GM19467 (cell line): ENCODE data around the gene STX17.
"Not testable (repeated sequence)": the region's sequence is repeated elsewhere in the genome, so short reads cannot be mapped to it uniquely, and the experiment has no call there.

ENCODE experiments used
- ATAC-seq: cut with Tn5 transposase; IDR thresholded peaks from one replicate; pipeline ENCODE4 v1.9.1; 2021; ENCODE audit warnings: mild to moderate bottlenecking, moderate library complexity; ENCODE audit not compliant: unreplicated experiment

STX17 gene

DNA sequence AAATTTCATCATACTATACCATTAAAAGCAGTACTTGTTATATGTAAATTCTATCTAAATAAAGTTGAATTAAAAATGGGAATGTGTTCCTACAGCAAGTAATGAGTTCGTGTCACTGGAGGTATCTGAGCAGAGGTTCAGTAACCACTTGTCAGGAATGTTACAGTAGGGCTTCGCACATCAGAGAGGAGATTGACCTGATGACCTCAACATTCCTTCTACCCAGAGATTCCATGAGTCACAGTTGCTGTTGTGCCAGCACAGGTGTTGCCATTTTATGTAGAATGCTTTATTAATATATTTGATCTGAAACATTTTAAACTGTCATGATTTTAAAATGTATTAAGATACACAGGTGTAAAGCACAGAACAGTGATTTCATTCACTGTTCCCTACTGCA is 60.3 kb downstream of the STX17 start:
- ATAC-seq = no peak

- ATAC-seq = no peak
Measured at GRCh38 chr9:99967457-99967856, 61.0 kb downstream of the STX17 start.

- no peak for ATAC-seq
Measured at GRCh38 chr9:99970481-99970880, 64.0 kb downstream of the STX17 start.

GRCh38 chr9:99971410-99971809 is 65.0 kb downstream of the STX17 start:
- no peak for ATAC-seq

DNA sequence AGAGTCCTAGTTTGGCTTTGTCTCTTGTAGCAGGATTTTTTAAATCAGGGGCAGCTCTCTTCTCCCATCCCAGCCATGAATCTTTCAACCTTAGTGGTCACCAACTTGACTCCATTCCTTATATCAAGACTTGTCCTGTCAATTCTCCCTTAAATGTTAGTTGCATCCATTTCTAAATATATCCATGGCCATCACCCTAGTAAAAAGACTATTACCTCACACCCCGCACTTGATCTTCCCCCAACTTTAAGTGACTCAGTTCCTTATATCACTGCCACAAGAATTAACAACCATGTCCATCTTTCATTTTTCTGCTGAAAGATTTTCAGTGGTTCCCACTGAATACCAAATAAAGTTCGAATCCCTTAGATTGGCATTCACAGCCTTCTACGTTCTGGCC is 67.0 kb downstream of the STX17 start:
- ATAC-seq = no peak

DNA sequence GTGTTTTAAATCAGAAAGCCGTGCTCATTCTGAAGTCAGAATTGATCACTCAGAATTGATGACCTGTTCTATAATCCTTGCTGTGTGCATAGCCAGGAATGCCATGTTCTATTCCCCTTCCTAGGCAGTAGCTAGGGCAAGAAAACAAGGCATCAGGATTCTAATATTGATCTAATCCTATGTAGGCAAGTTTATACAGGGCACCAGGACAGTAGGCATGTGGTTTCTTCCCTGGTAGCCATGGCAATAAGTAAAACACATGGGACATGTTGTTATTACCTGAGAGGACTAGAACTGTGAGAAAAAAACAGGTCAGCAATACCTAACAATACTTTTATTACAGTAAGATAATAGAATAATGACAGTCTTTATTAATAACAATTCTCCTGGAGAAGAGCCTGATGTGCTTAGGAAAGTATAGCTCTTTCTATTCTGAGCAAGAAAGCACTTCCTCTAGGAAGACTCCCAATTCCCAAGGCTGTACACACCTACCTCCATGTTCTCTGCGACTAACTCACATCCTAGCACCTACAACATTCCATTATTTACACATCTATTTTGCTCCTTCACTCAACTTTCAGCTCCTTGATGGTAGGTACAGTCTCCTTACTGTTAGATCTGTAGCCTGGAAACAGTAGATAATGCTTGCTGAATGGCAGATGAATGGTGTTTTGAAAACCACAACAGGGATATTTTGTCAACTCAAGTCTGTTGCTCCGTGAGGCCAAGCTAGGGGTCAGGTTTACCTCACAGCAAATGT is 70.8 kb downstream of the STX17 start:
- ATAC-seq = no peak

GRCh38 chr9:99978221-99978620 is 71.8 kb downstream of the STX17 start:
- ATAC-seq = no peak

DNA sequence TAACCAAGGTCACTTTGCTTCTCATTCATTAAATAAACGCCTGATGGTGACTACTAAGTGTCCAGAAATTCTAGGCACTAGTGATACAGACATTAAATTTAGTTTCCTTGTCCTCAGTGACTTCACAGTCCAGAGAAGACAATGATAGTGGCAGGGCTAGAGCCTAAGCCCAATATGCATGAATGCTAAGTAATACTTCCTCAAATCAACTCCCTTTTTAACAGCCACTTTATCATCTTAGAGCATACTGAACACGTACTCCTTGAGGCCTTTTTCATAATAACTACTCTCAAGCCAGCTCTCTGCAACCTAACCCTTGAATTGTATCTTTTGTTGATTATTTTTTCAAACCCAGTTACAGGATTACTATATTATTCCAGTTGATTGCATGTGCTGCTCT is 74.1 kb downstream of the STX17 start:
- ATAC-seq = no peak

GRCh38 chr9:99986642-99987041 is 80.2 kb downstream of the STX17 start:
- no peak for ATAC-seq

DNA sequence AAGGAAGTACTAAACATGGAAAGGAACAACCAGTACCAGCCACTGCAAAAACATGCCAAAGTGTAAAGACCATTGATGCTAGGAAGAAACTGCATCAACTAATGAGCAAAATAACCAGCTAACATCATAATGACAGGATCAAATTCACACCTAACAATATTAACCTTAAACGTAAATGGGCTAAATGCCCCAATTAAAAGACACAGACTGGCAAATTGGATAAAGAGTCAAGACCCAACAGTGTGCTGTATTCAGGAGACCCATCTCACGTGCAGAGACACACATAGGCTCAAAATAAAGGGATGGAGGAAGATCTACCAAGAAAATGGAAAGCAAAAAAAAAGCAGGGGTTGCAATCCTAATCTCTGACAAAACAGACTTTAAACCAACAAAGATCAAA is 84.1 kb downstream of the STX17 start:
- ATAC-seq = not testable (repeated sequence)

- no peak for ATAC-seq
Measured at GRCh38 chr9:99998266-99998665, 91.8 kb downstream of the STX17 start.

- no peak for ATAC-seq
Measured at GRCh38 chr9:99998866-99999265, 92.4 kb downstream of the STX17 start.

DNA sequence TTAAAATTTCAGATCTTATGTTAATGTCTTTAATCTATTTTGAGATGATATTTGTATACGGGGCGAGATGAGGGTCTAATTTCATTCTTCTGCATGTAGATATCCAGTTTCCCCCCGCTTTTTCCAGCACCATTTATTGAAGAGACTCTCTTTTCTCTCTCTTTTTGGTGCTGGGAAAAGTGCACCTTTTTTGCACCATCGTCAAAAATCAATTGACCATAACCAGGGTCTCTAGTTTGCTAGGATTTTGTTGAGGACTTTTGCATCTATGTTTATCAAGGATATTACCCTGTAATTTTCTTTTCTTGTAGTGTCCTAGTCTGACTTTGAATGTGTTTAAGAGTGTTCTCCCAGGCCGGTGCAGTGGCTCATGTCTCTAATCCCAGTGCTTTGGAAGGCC is 93.3 kb downstream of the STX17 start:
- ATAC-seq = no peak

- ATAC-seq = no peak
Measured at GRCh38 chr9:100011062-100011681, 104.7 kb downstream of the STX17 start.

DNA sequence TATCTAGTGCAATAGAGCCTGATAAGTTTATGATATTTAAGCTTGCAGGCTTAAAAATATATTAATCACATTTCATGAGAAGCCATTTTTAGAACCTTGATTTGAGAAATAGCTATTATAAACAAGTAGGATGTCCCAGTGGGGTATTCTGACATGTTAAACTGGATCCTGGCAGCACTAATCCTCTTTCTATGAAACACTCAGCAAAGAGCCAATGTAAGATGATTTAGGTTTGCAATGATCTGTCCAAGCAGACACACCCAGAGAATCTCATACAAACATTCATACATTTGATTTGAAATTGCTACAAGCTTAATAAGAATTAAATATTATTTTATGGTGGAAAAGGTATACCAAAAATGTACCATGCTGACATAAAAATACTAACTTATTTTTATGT is 105.8 kb downstream of the STX17 start:
- no peak for ATAC-seq

DNA sequence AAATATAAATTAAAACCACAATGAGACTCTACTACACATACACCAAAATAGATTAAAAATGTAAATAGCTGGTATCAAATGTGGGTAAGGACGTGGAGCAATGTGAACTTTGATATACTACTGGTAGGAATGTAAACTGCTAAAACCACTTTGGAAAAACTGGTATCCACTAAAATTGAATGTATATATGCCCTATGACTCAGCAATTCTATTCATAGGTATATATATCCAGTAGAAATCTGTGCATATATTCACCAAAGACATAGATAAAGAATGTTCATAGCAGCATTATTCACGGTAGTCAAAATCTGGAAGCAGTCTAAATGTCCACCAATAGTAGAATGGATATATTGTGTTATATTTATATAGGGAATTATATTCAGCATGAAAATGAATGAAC is 107.1 kb downstream of the STX17 start:
- no peak for ATAC-seq

DNA sequence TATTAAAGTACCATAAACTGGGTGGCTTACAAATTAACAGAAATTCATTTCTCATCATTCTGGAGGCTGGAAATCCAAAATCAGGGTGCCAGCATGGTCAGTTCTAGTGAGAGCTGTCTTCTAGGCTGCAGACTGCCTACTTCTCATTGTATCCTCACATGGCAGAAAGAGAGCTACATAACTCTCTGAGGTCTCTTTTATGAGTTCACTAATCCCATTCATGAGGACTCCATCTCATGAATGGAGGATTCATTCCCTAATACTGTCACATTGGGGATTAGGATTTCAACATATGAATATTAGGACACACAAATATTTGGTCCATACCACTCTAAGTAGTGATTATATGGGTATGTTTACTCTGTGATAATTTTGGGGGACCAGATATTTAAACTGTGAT is 108.4 kb downstream of the STX17 start:
- no peak for ATAC-seq

- ATAC-seq = no peak
Measured at GRCh38 chr9:100019541-100019940, 113.1 kb downstream of the STX17 start.
